Kidney capillary endothelial cell (primary cell): ENCODE data around the gene CCDC116.

Experiments
- DNase-seq: peaks from one replicate; pipeline ENCODE4 v3.0.0-alpha.2; 2018; ENCODE audit warnings: low spot score

CCDC116 gene

DNA sequence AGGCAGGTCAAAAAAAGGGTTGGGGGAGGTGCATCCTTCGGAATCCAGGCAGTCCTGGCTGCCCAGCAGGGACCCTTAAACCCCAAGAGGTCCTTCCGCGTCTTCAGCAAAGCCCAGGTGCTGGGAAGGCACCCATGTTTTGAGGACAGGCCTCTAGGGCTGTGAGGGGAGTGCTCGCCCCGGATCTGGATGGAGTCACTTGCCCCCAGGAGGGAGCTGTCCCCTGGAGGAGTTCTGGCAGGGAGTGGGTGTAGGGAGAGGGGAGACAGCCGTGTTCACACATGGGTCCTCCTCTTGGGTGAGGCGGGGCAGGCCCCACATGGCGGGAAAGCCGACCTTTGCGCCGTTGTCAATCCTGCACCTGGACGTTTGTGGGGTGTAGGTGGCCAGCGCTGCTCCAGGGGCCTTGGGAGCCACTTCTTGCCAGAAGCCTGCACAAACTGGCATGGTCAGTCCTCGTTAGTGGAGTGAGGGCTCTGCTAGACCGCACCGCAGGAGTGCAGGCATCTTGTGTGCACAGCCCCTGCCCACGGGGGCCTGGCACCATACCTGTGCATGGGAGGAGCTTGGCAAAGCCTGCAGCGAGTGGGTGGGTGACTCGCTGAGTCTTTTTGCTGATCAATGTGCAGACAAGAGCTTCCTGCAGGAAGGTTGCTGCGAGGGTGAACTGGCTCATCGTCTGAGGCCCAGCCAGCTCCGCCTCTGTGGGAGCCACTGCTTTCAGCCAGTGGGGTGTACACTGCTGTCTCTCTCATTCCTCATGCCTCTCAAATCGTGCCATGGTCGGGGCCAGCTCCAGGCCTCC, 49.2 kb downstream of the CCDC116 start:
- no peak for DNase-seq

GRCh38 chr22:21682385-21683175, 50.0 kb downstream of the CCDC116 start:
- no peak for DNase-seq

- DNase-seq = no peak
These were observed 50.8 kb downstream of the CCDC116 start for GRCh38 chr22:21683401-21683811.

GRCh38 chr22:21684492-21685163, 52.1 kb downstream of the CCDC116 start:
- no peak for DNase-seq

GRCh38 chr22:21685164-21685513, 52.6 kb downstream of the CCDC116 start:
- no peak for DNase-seq

GRCh38 chr22:21686193-21686608, 53.6 kb downstream of the CCDC116 start:
- no peak for DNase-seq
